Muscle of leg (tissue), 9 donors: ENCODE data around the gene TRMU. TPM values are rescaled to one million over a fixed set of nuclear protein-coding genes. Genes with fewer than 3 reads are reported as not detected.

Experiments
- polyA plus RNA-seq, 8 donors: library from polyadenylated mRNA; unstranded; fragments of 120-200 nt; gene quantifications; one replicate each; pipeline versions ENCODE4 v1.2.1 to v1.2.3, GENCODE V29; 2013; ENCODE audit warnings: inconsistent platforms in 1 of 8, low replicate concordance in 1 of 8; ENCODE audit not compliant: insufficient read length in 8 of 8, insufficient read depth in 1 of 8
- total RNA-seq: library from RNA; stranded (reverse); fragments of 120-200 nt; gene quantifications from one replicate; pipeline ENCODE4 v1.2.4, GENCODE V29; 2013

The TRMU gene
- total and polyA plus RNA-seq, 9 donors: 28.2 to 37.7 (median 30.1) TPM

Other genes starting within 250 kb of the TRMU start
- 27.8 TPM for gene PPARA, start 185.2 kb upstream of the TRMU start, total RNA-seq
- gene PPARA, start 185.2 kb upstream of the TRMU start, polyA plus RNA-seq: 10 to 100 TPM; 15.5 to 22.8 (median 19.3) TPM
- gene CDPF1, start 85.4 kb upstream of the TRMU start, total RNA-seq: 15.0 TPM
- 10 to 100 TPM; 10.4 to 14.8 (median 12.7) TPM for gene CDPF1, start 85.4 kb upstream of the TRMU start, polyA plus RNA-seq
- 0.04 TPM for gene PKDREJ, start 72.4 kb upstream of the TRMU start, total RNA-seq
- gene PKDREJ, start 72.4 kb upstream of the TRMU start, polyA plus RNA-seq: under 1 TPM; 0.15 to 0.45 (median 0.35) TPM
- gene TTC38, start 67.7 kb upstream of the TRMU start, total RNA-seq: 23.0 TPM
- 10 to 100 TPM; 15.6 to 29.1 (median 19.2) TPM for gene TTC38, start 67.7 kb upstream of the TRMU start, polyA plus RNA-seq
- 4.4 TPM for gene GTSE1, start 38.8 kb upstream of the TRMU start, total RNA-seq
- gene GTSE1, start 38.8 kb upstream of the TRMU start, polyA plus RNA-seq: 10 to 100 TPM in 6 of 8 donors, 1 to 10 TPM in 2; 7.1 to 14.1 (median 10.8) TPM
- 1.8 TPM for gene CELSR1, start 201.9 kb downstream of the TRMU start, total RNA-seq
- 1 to 10 TPM; 2.0 to 6.9 (median 3.6) TPM for gene CELSR1, start 201.9 kb downstream of the TRMU start, polyA plus RNA-seq